GM12878 (cell line): ENCODE data around the gene SACS. TPM values are rescaled to one million over a fixed set of nuclear protein-coding genes. Genes with fewer than 3 reads are reported as not detected.

Source experiments
- ATAC-seq: fragments of 200-7000 bp; cut with Tn5 transposase; 3 replicates; pipeline ENCODE4 v1.9.1; 2020; ENCODE audit warnings: mild to moderate bottlenecking, moderate library complexity
- BruUV-seq: library from RNA; stranded (reverse); fragments of 400-500 nt; replicated peaks from 2 replicates; lab custom pipeline; 2021; lab: Mats Ljungman, UMichigan
- CTCF ChIA-PET: fragments of 300-600 bp; sonication (Branson Sonifier 250); formaldehyde crosslinking; extraction: SDS; loops from one replicate; lab custom pipeline; 2021; ENCODE audit warnings: inconsistent platforms; lab: Yijun Ruan, JAX
- POLR2A ChIA-PET: fragments of 350-600 bp; formaldehyde crosslinking; extraction: SDS; loops from one replicate; lab custom pipeline; 2021; ENCODE audit warnings: inconsistent platforms; lab: Charles Lee
- RAD21 ChIA-PET: fragments of 300-600 bp; sonication (Branson Sonifier 250); formaldehyde crosslinking; loops from one replicate; lab custom pipeline; 2023; ENCODE audit warnings: antibody characterized with exemption; ENCODE audit not compliant: unreplicated experiment; lab: Charles Lee
- SMC1A ChIA-PET: fragments of 300-600 bp; sonication (Branson Sonifier 250); formaldehyde crosslinking; loops from one replicate; lab custom pipeline; 2023; ENCODE audit not compliant: unreplicated experiment, uncharacterized antibody; lab: Charles Lee
- DNase-seq: peaks from one replicate; pipeline ENCODE4 v3.0.0-alpha.2; 2011; ENCODE audit warnings: low read depth, low spot score
- FAIRE-seq: peaks from 3 replicates; lab custom pipeline; 2011; peaks lifted over from hg19 to GRCh38; lab: Jason Lieb, UNC
- H2AFZ ChIP-seq: 2 replicates; pipeline ENCODE4 v1.6.0; 2011; ENCODE audit warnings: low read depth, low read length, control low read depth; ENCODE audit not compliant: control insufficient read depth
- H3K27ac ChIP-seq: 2 replicates; pipeline ENCODE4 v1.5.1; 2011; ENCODE audit warnings: control low read depth; ENCODE audit not compliant: control insufficient read depth, insufficient read depth
- H3K27me3 ChIP-seq, 2 experiments: replicated peaks in 1 of 2; 2 replicates each; pipeline versions ENCODE4 v1.6.0 to v1.6.1; 2011; ENCODE audit warnings: low read length in 1 of 2; ENCODE audit not compliant: control insufficient read depth in 2 of 2, insufficient read depth in 2 of 2
- H3K36me3 ChIP-seq, 2 experiments: 2 replicates each; pipeline ENCODE4 v1.5.1; 2011; ENCODE audit warnings: low read length in 1 of 2; ENCODE audit not compliant: control insufficient read depth in 2 of 2, insufficient read depth in 2 of 2
- H3K4me1 ChIP-seq: 2 replicates; pipeline ENCODE4 v1.6.1; 2011; ENCODE audit warnings: mild to moderate bottlenecking, low read length, moderate library complexity, mixed read lengths; ENCODE audit not compliant: control insufficient read depth, insufficient read depth
- H3K4me2 ChIP-seq: 2 replicates; pipeline ENCODE4 v1.6.0; 2011; ENCODE audit warnings: control low read depth; ENCODE audit not compliant: control insufficient read depth, insufficient read depth
- H3K4me3 ChIP-seq: fragments of 200-600 bp; sonication (generic); 2 replicates; pipeline ENCODE4 v1.5.1; 2016
- H3K79me2 ChIP-seq: 2 replicates; pipeline ENCODE4 v1.6.0; 2011; ENCODE audit warnings: low read length; ENCODE audit not compliant: control insufficient read depth, insufficient read depth
- H3K9ac ChIP-seq: 2 replicates; pipeline ENCODE4 v1.8.0; 2011; ENCODE audit warnings: low read length, control low read depth, mixed read lengths; ENCODE audit not compliant: control insufficient read depth, insufficient read depth
- H3K9me3 ChIP-seq: replicated peaks from 3 replicates; pipeline ENCODE4 v1.5.1; 2011; ENCODE audit warnings: mild to moderate bottlenecking, low read length; ENCODE audit not compliant: control insufficient read depth, insufficient read depth
- H4K20me1 ChIP-seq: 2 replicates; pipeline ENCODE4 v1.6.0; 2011; ENCODE audit not compliant: control insufficient read depth, insufficient read depth
- E2F4 ChIP-seq: IDR thresholded peaks from 2 replicates; pipeline ENCODE4 v1.6.1; 2012; ENCODE audit warnings: low read depth, low read length, improper control_type of control experiment
- HCFC1 ChIP-seq: fragments of 150-350 bp; IDR thresholded peaks from 2 replicates; pipeline ENCODE4 v1.6.1; 2014; ENCODE audit warnings: low read length
- JUNB ChIP-seq: IDR thresholded peaks from 2 replicates; pipeline ENCODE4 v1.6.1; 2016; ENCODE audit warnings: antibody characterized with exemption, mild to moderate bottlenecking
- MAX ChIP-seq: IDR thresholded peaks from 2 replicates; pipeline ENCODE4 v1.6.1; 2012; ENCODE audit warnings: low read depth, low read length, improper control_type of control experiment
- MYB ChIP-seq: fragments of 150-350 bp; IDR thresholded peaks from 2 replicates; pipeline ENCODE4 v1.6.1; 2014; ENCODE audit warnings: mild to moderate bottlenecking, low read depth, low read length, borderline replicate concordance
- NFIC ChIP-seq: IDR thresholded peaks from 2 replicates; pipeline ENCODE4 v1.6.1; 2012; ENCODE audit warnings: low read depth, mild to moderate bottlenecking, inconsistent platforms, low read length, moderate library complexity
- NR2C2 ChIP-seq: IDR thresholded peaks from 2 replicates; pipeline ENCODE4 v1.6.1; 2011; ENCODE audit warnings: borderline replicate concordance, low read depth; ENCODE audit not compliant: control insufficient read depth, insufficient read length
- POU2F2 ChIP-seq: IDR thresholded peaks from 3 replicates; pipeline ENCODE4 v1.6.1; 2011; ENCODE audit warnings: low read depth, mild to moderate bottlenecking, low read length, borderline replicate concordance
- TCF3 ChIP-seq: IDR thresholded peaks from 2 replicates; pipeline ENCODE4 v1.6.1; 2012; ENCODE audit warnings: low read depth, mild to moderate bottlenecking, low read length, borderline replicate concordance; ENCODE audit not compliant: insufficient read depth
- USF1 ChIP-seq: IDR thresholded peaks from 2 replicates; pipeline ENCODE4 v1.6.1; 2011; ENCODE audit warnings: borderline replicate concordance, low read depth, mild to moderate bottlenecking, moderate library complexity, mixed read lengths, low read length; ENCODE audit not compliant: insufficient read depth; ENCODE audit errors: extremely low read length
- ZNF592 ChIP-seq: fragments of 450-650 bp; IDR thresholded peaks from 2 replicates; pipeline ENCODE4 v1.6.1; 2017; ENCODE audit warnings: mild to moderate bottlenecking, moderate library complexity
- WGBS: methylation state at CpG from one replicate; pipeline ENCODE4 v1.1.6; 2016; ENCODE audit warnings: low lambda C conversion rate; ENCODE audit not compliant: insufficient replicate concordance, insufficient coverage; ENCODE audit errors: missing lambda C conversion rate; 5-methylcytosine and 5-hydroxymethylcytosine counted together
- in situ Hi-C: fragments of 300-500 bp; cut with MboI; formaldehyde crosslinking; loops from 9 replicates; pipeline ENCODE4 v1.14.3; 2018; ENCODE audit warnings: mixed read lengths
- intact Hi-C: fragments of 100-400 bp; cut with micrococcal nuclease; formaldehyde crosslinking; loops from one replicate; pipeline ENCODE4 v1.14.2; 2022; ENCODE audit not compliant: unreplicated experiment
- polyA plus RNA-seq, 11 experiments: library from polyadenylated mRNA; depleted of rRNA in 4 of 11; unstranded in 6 of 11; stranded (reverse) in 5 of 11; fragments of >200 nt; fragmentation: Nextera tagmentation in 4 of 11; fragmentation: Illumina TruSeq in 1 of 11; extraction: Ambion mirVana in 4 of 11; extraction: Trizol in 1 of 11; gene quantifications; 1 replicate in 1 of 11; 2 replicates in 10 of 11; pipeline versions ENCODE4 v1.2.1 to v1.2.3, GENCODE V29; 2011 to 2016; ENCODE audit warnings: inconsistent platforms in 2 of 11, missing spikeins in 2 of 11, low read depth in 1 of 11
- total RNA-seq, 4 experiments: library from RNA; depleted of rRNA in 3 of 4; stranded (reverse); fragments of >200 nt in 3 of 4; fragmentation: Illumina TruSeq in 1 of 4; extraction: Trizol in 1 of 4; gene quantifications; 2 replicates each; pipeline versions ENCODE4 v1.2.1 to v1.2.3, GENCODE V29; 2013 to 2021

SACS gene
- total and polyA plus RNA-seq, 10 of the 15 experiments (the other 5 are each of a cell fraction or from before 2014, with no cell fraction given) = 9.9 to 74.9 (median 22.1) TPM

GRCh38 chr13:23365652-23366051 lies 67.8 kb downstream of the SACS start:
- WGBS = 100% methylated on average over 3 of the region's 3 CpGs
- H3K36me3 ChIP-seq = peaks cover 1 to 9% of the 10 kb centered on the region in 2 experiments; a peak in 2 of 4 replicates
- no peak for TF ChIP-seq TCF3
- TF ChIP-seq JUNB = no peak
- no peak for TF ChIP-seq MAX
- no peak for TF ChIP-seq NFIC
- no peak for TF ChIP-seq USF1
- TF ChIP-seq E2F4 = no peak
- no peak for TF ChIP-seq MYB
- TF ChIP-seq HCFC1 = no peak
- TF ChIP-seq POU2F2 = no peak
- no peak for TF ChIP-seq NR2C2
- no peak for TF ChIP-seq ZNF592
- TF ChIP-seq, all 136 proteins: peak for 0
- DNase-seq (no peak), FAIRE-seq (no peak), ATAC-seq (no peak; the same call in 2 of the 3 replicates)
- Histone ChIP-seq H3K4me1 (no peaks in the 10 kb centered on the region), H3K27me3 (no peaks in the 10 kb centered on the region), H3K9ac (no peak overlapping the region), H3K4me2 (no peak overlapping the region), H3K9me3 (no peaks in the 10 kb centered on the region), H3K4me3 (no peak overlapping the region), H4K20me1 (no peaks in the 10 kb centered on the region), H3K27ac (no peak overlapping the region), H2AFZ (no peak overlapping the region), H3K79me2 (no peaks in the 10 kb centered on the region)
- RAD21 ChIA-PET = no interaction called here
- no TSS peak for BruUV-seq
- CTCF ChIA-PET = interaction anchor here (0.8 to 1.5 kb wide), 4 partner anchors 12 to 44 kb away, joined by 3 to 4 read pairs (median 4); no protein-coding TSS in a partner anchor
- SMC1A ChIA-PET = interaction anchor here (0.9 kb wide), 1 partner anchor 15 kb away, joined by 4 read pairs; no protein-coding TSS in a partner anchor
- POLR2A ChIA-PET = no interaction called here
- intact Hi-C loops = no loop called here
- in situ Hi-C loops = no loop called here
